Upper lobe of left lung (tissue), 6 donors: ENCODE measurements around the gene ITIH1. TPM values are rescaled to one million over a fixed set of nuclear protein-coding genes. Genes with fewer than 3 reads are reported as not detected.
A peak's percentile ranks its signal among the peaks of the same experiment; 100 is the strongest.

ENCODE experiments used
- ATAC-seq, 2 donors: fragments of 200-7000 bp; cut with Tn5 transposase; one replicate each; pipeline ENCODE4 v1.9.1; 2022; ENCODE audit warnings: mild to moderate bottlenecking in 2 of 2, moderate library complexity in 2 of 2; ENCODE audit not compliant: low FRiP score in 2 of 2
- DNase-seq, 2 donors: peaks; one replicate each; pipeline ENCODE4 v3.0.0-alpha.2; 2019 to 2020
- H3K27ac ChIP-seq, 4 donors: fragments of 200-600 bp; sonication (generic); one replicate each; pipeline ENCODE4 v1.5.1; 2016 to 2019
- H3K27me3 ChIP-seq, 4 donors: fragments of 200-600 bp; sonication (generic); one replicate each; pipeline ENCODE4 v1.5.1; 2017 to 2019
- H3K36me3 ChIP-seq, 4 donors: fragments of 200-600 bp; sonication (generic); one replicate each; pipeline ENCODE4 v1.5.1; 2016 to 2019
- H3K4me1 ChIP-seq, 4 donors: fragments of 200-600 bp; sonication (generic); one replicate each; pipeline ENCODE4 v1.5.1; 2018 to 2019
- H3K4me3 ChIP-seq, 4 donors: fragments of 200-600 bp; sonication (generic); one replicate each; pipeline ENCODE4 v1.5.1; 2017 to 2019; ENCODE audit warnings: mild to moderate bottlenecking in 2 of 4, moderate library complexity in 1 of 4
- H3K9me3 ChIP-seq, 4 donors: fragments of 200-600 bp; sonication (generic); one replicate each; pipeline ENCODE4 v1.5.1; 2018 to 2019
- EP300 ChIP-seq, 4 donors: sonication (generic); formaldehyde crosslinking; IDR thresholded peaks; one replicate each; pipeline ENCODE4 v1.5.1; 2017; ENCODE audit warnings: antibody characterized with exemption in 4 of 4, control low read depth in 2 of 4
- POLR2A ChIP-seq, 4 donors: fragments of 450-650 bp; IDR thresholded peaks; one replicate each; pipeline ENCODE4 v1.5.1; 2016 to 2017; ENCODE audit warnings: antibody characterized with exemption in 4 of 4, mild to moderate bottlenecking in 2 of 4
- POLR2AphosphoS5 ChIP-seq, 2 donors: sonication (generic); formaldehyde crosslinking; IDR thresholded peaks; one replicate each; pipeline ENCODE4 v1.5.1; 2017; ENCODE audit warnings: antibody characterized with exemption in 2 of 2
- WGBS, 2 donors: methylation state at CpG; one replicate each; pipeline ENCODE4 v1.1.5; 2017 to 2018; 5-methylcytosine and 5-hydroxymethylcytosine counted together
- small RNA-seq, 4 donors: library from RNA; depleted of rRNA; stranded (forward); fragments of <200 nt; gene quantifications; one replicate each; pipeline ENCODE3, GENCODE V24; 2016
- total RNA-seq, 6 donors: library from RNA; depleted of rRNA in 4 of 6; stranded (reverse); fragments of >200 nt in 4 of 6; gene quantifications; one replicate each; pipeline versions ENCODE4 v1.1.0 to v1.2.1, GENCODE V29; 2016 to 2021
- TF ChIP-seq, protein P1 (sequence below), 6 experiments: fragments of 450-650 bp in 4 of 6; fragments of 200-600 bp in 2 of 6; sonication (generic) in 2 of 6; IDR thresholded peaks; one replicate each; pipeline ENCODE4 v1.5.1; 2016 to 2019; ENCODE audit warnings: antibody characterized with exemption in 6 of 6
- donor health status: DM: no; HTN: no; CAD: no; lungs with moderate emphysema.
- donor health status: DM: no; HTN: yes; CAD: no; lungs with severe emphysema.

The ITIH1 gene
- total RNA-seq, 6 donors from 2014 or later: 0.40 to 0.54 TPM; not detected in 4

DNA sequence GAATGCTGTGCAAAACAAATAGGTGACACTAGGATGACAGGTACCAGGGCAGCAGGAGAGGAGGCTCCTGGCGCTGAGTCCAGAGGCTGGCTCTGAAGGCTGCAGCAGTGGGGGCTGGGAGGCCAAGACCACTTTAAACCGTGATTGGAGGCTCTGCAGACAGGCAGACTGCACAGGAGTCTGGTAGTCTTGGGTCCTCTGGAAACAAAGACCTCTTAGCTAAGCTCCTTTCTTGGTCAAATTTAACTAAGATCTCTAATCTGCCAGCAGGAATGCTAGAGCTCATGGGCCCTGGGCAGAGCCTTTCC lies 61.8 kb downstream of the ITIH1 start:
- Histone ChIP-seq H3K4me1 (peaks cover 5 to 16% (median 9%) of the 10 kb centered on the region in 4 donors), H3K27ac (no peak overlapping the region), H3K4me3 (no peak overlapping the region), H3K9me3 (no peaks in the 10 kb centered on the region), H3K36me3 (peaks cover 0 to 69% (median 35%) of the 10 kb centered on the region in 4 donors), H3K27me3 (no peaks in the 10 kb centered on the region)
- WGBS, 2 donors: 63 to 69% methylated on average over 2 of the region's 2 CpGs
- ATAC-seq (no peak), DNase-seq (no peak)
- TF ChIP-seq, protein P1, sequence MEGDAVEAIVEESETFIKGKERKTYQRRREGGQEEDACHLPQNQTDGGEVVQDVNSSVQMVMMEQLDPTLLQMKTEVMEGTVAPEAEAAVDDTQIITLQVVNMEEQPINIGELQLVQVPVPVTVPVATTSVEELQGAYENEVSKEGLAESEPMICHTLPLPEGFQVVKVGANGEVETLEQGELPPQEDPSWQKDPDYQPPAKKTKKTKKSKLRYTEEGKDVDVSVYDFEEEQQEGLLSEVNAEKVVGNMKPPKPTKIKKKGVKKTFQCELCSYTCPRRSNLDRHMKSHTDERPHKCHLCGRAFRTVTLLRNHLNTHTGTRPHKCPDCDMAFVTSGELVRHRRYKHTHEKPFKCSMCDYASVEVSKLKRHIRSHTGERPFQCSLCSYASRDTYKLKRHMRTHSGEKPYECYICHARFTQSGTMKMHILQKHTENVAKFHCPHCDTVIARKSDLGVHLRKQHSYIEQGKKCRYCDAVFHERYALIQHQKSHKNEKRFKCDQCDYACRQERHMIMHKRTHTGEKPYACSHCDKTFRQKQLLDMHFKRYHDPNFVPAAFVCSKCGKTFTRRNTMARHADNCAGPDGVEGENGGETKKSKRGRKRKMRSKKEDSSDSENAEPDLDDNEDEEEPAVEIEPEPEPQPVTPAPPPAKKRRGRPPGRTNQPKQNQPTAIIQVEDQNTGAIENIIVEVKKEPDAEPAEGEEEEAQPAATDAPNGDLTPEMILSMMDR (IDR thresholded peaks at IDR 0.05): no peak
- no peak for TF ChIP-seq EP300 (IDR thresholded peaks at IDR 0.05)
- TF ChIP-seq POLR2AphosphoS5 (IDR thresholded peaks at IDR 0.05): no peak
- no peak for TF ChIP-seq POLR2A (IDR thresholded peaks at IDR 0.05)

DNA sequence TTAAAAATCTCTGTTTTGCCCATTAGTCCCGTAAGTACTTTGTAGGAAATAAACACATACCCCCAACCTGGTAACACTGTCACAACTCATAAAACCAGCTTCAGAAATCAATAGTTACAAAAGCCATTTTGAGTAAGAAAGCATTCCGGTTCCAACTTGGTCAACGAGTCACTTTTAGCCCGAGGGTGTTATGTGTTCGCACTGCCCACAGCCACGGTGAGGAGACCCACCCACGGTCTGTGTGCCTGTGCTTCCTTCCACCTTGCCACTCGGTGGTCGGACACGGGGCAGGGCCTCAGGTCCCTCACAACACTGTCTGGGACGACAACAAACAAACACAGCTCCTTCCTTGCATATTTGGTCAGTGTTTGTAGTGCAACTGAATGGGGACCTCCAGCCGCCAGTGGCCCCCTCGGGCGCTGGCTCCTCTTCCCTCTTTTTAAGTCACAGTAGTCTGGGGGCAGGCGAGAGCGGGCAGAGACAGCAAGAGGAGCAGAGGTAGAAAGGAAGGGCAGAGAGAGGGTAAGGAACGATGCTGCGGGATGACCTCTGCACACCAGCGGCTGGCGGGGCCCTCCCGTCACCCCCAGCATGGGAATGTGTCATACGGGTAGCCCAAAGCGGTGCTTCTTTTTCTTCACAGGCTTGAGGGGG lies 62.6 kb downstream of the ITIH1 start:
- Histone ChIP-seq H3K36me3 (peaks cover 0 to 69% (median 35%) of the 10 kb centered on the region in 4 donors), H3K27me3 (no peaks in the 10 kb centered on the region), H3K4me3 (no peak overlapping the region), H3K9me3 (no peaks in the 10 kb centered on the region), H3K27ac (no peak overlapping the region), H3K4me1 (peaks cover 11 to 22% (median 14%) of the 10 kb centered on the region in 4 donors)
- WGBS, 2 donors: 85 to 90% methylated on average over 21 to 23 of the region's 23 CpGs
- TF ChIP-seq POLR2AphosphoS5 (IDR thresholded peaks at IDR 0.05): no peak
- TF ChIP-seq POLR2A (IDR thresholded peaks at IDR 0.05): no peak
- TF ChIP-seq, protein P1 (IDR thresholded peaks at IDR 0.05): no peak
- no peak for TF ChIP-seq EP300 (IDR thresholded peaks at IDR 0.05)
- DNase-seq (peak in 1 of 2 donors; percentile 43), ATAC-seq (no peak)

DNA sequence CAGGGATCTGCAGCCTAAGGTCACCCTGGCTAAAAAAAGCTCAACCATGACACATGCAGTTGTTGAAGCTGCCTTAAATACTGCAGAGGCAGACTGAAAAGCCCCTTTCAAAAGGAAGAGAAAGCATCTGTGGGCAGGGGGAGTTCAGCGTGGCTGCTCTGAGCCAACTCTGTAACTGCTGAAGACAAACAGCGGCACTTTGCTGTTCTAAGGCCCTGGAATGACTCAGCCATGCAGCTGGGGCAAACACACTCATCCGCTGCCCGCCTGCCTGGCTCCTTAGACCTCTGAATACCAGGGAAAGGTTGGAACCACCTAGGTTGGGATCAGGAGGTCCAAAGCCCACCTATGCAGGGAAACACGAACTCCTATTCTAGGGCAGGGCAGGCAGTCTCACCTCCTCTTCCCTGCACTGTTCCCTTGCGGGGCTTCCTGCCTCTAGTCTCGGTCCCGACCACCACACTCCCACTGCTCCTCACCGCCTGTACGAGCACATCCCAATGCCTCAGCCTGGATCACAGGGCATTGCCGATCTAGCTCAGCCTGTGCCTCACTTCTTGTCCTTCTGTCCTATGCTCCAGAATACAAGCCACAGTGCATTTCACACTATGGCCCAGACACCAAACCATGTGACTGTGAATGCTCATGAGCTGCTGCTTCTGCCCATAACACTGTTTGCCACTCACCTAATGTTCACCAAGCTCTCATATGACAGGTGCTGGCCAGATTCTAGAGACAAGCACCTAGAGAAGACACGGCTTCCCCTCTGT lies 64.0 kb downstream of the ITIH1 start:
- no peak overlapping the region for H3K4me3 ChIP-seq
- TF ChIP-seq, protein P1 (IDR thresholded peaks at IDR 0.05): no peak
- TF ChIP-seq POLR2A (IDR thresholded peaks at IDR 0.05): no peak
- TF ChIP-seq POLR2AphosphoS5 (IDR thresholded peaks at IDR 0.05): no peak
- TF ChIP-seq EP300 (IDR thresholded peaks at IDR 0.05): no peak
- H3K27ac ChIP-seq: peak overlapping the region in 1 of 4 donors; percentile 9
- no peaks in the 10 kb centered on the region for H3K27me3 ChIP-seq
- H3K4me1 ChIP-seq: peaks cover 20 to 33% (median 23%) of the 10 kb centered on the region in 4 donors
- no peaks in the 10 kb centered on the region for H3K9me3 ChIP-seq
- 93 to 100% methylated on average over 12 of the region's 12 CpGs for WGBS, 2 donors
- H3K36me3 ChIP-seq: peaks cover 0 to 58% (median 33%) of the 10 kb centered on the region in 4 donors
- DNase-seq (no peak), ATAC-seq (no peak)

Small RNAs within 50 kb of the gene (small RNA-seq; reads per million reads assigned to genes)
- gene AC006254.2: 0 reads per million in 4 donors
- 0 reads per million in 4 donors for gene MUSTN1

Other genes starting within 250 kb of the ITIH1 start
- 100 to 1,000 TPM in 1 of 6 donors, 10 to 100 TPM in 5; 27.3 to 113 (median 46.2) TPM for gene NT5DC2, start 243.7 kb upstream of the ITIH1 start, total RNA-seq
- gene UQCC5, start 241.0 kb upstream of the ITIH1 start, total RNA-seq: 10 to 100 TPM in 2 of 6 donors, 1 to 10 TPM in 4; 2.0 to 43.0 (median 3.0) TPM
- gene PBRM1, start 91.7 kb upstream of the ITIH1 start, total RNA-seq: 100 to 1,000 TPM in 1 of 6 donors, 10 to 100 TPM in 5; 60.9 to 151 (median 81.6) TPM
- 10 to 100 TPM; 12.0 to 93.3 (median 44.1) TPM for gene GNL3, start 91.6 kb upstream of the ITIH1 start, total RNA-seq
- gene GLT8D1, start 71.8 kb upstream of the ITIH1 start, total RNA-seq: 10 to 100 TPM; 29.3 to 70.2 (median 38.6) TPM
- 10 to 100 TPM; 13.6 to 92.4 (median 77.6) TPM for gene SPCS1, start 71.5 kb upstream of the ITIH1 start, total RNA-seq
- gene NEK4, start 6.7 kb upstream of the ITIH1 start, total RNA-seq: 10 to 100 TPM; 17.8 to 28.6 (median 24.2) TPM
- 10 to 100 TPM in 2 of 6 donors, 1 to 10 TPM in 4; 2.1 to 13.5 (median 7.0) TPM for gene ITIH3, start 17.2 kb downstream of the ITIH1 start, total RNA-seq
- gene ITIH4, start 53.1 kb downstream of the ITIH1 start, total RNA-seq: 100 to 1,000 TPM in 1 of 6 donors, 10 to 100 TPM in 4, 1 to 10 TPM in 1; 9.9 to 102 (median 21.8) TPM
- gene MUSTN1, start 57.4 kb downstream of the ITIH1 start, total RNA-seq: 10 to 100 TPM in 2 of 6 donors, 1 to 10 TPM in 4; 1.2 to 62.9 (median 6.5) TPM
- gene STIMATE, start 119.9 kb downstream of the ITIH1 start, total RNA-seq: 10 to 100 TPM; 39.7 to 87.0 (median 44.9) TPM